ENCODE data around the gene ZBTB33.
A peak's percentile ranks its signal among the peaks of the same experiment; 100 is the strongest.

ZBTB33 gene

GRCh38 chrX:120264341-120264740 is 13.7 kb downstream of the ZBTB33 start:
- DNase-seq, result no peak

GRCh38 chrX:120269373-120270035 is 18.9 kb downstream of the ZBTB33 start:
- DNase-seq, result no peak

- no peak for DNase-seq
Measured at GRCh38 chrX:120270567-120270966, 20.0 kb downstream of the ZBTB33 start.

- DNase-seq, result no peak
Measured at GRCh38 chrX:120271218-120271617, 20.6 kb downstream of the ZBTB33 start.

GRCh38 chrX:120274145-120274544 is 23.5 kb downstream of the ZBTB33 start:
- no peak for DNase-seq

- DNase-seq, result no peak
Measured at GRCh38 chrX:120274958-120275357, 24.3 kb downstream of the ZBTB33 start.

- no peak for DNase-seq
Measured at GRCh38 chrX:120281021-120281624, 30.5 kb downstream of the ZBTB33 start.

- no peak for DNase-seq
Measured at GRCh38 chrX:120281761-120282160, 31.1 kb downstream of the ZBTB33 start.

- DNase-seq, result no peak
Measured at GRCh38 chrX:120282697-120283096, 32.1 kb downstream of the ZBTB33 start.

GRCh38 chrX:120286733-120287512 is 36.3 kb downstream of the ZBTB33 start:
- no peak for DNase-seq

- DNase-seq, result no peak
Measured at GRCh38 chrX:120287513-120288112, 37.0 kb downstream of the ZBTB33 start.

- no peak for DNase-seq
Measured at GRCh38 chrX:120290107-120290506, 39.5 kb downstream of the ZBTB33 start.

- no peak for DNase-seq
Measured at GRCh38 chrX:120291211-120291610, 40.6 kb downstream of the ZBTB33 start.

GRCh38 chrX:120293015-120293414 is 42.4 kb downstream of the ZBTB33 start:
- no peak for DNase-seq

- DNase-seq, result no peak
Measured at GRCh38 chrX:120294651-120295050, 44.0 kb downstream of the ZBTB33 start.

- no peak for DNase-seq
Measured at GRCh38 chrX:120297923-120298322, 47.3 kb downstream of the ZBTB33 start.

GRCh38 chrX:120299928-120300327 is 49.3 kb downstream of the ZBTB33 start:
- no peak for DNase-seq

GRCh38 chrX:120301497-120301896 is 50.9 kb downstream of the ZBTB33 start:
- no peak for DNase-seq

- DNase-seq, result no peak
Measured at GRCh38 chrX:120301960-120302359, 51.3 kb downstream of the ZBTB33 start.

GRCh38 chrX:120302434-120302833 is 51.8 kb downstream of the ZBTB33 start:
- peak; percentile 3 to 19 for DNase-seq

GRCh38 chrX:120304256-120304655 is 53.6 kb downstream of the ZBTB33 start:
- no peak for DNase-seq

GRCh38 chrX:120305531-120306141 is 55.0 kb downstream of the ZBTB33 start:
- no peak for DNase-seq

GRCh38 chrX:120306630-120307029 is 56.0 kb downstream of the ZBTB33 start:
- DNase-seq, result no peak

All from activated CD4-positive, alpha-beta T cell treated with anti-CD3 and anti-CD28 coated beads for 4 hours (primary cell).